M059J (cell line): ENCODE measurements around the gene COMMD3. TPM values are rescaled to one million over a fixed set of nuclear protein-coding genes. Genes with fewer than 3 reads are reported as not detected.

Experiments used
- DNase-seq: peaks from one replicate; pipeline ENCODE4 v3.0.0-alpha.2; 2012; ENCODE audit warnings: low read depth
- total RNA-seq: library from RNA; depleted of rRNA; stranded (reverse); fragments of >200 nt; shearing (Covaris generic); gene quantifications from 2 replicates; pipeline ENCODE4 v1.2.3, GENCODE V29; 2014; rRNA removed

COMMD3 gene
- total RNA-seq, 1 experiment from 2014 or later = 26.8 TPM

DNA sequence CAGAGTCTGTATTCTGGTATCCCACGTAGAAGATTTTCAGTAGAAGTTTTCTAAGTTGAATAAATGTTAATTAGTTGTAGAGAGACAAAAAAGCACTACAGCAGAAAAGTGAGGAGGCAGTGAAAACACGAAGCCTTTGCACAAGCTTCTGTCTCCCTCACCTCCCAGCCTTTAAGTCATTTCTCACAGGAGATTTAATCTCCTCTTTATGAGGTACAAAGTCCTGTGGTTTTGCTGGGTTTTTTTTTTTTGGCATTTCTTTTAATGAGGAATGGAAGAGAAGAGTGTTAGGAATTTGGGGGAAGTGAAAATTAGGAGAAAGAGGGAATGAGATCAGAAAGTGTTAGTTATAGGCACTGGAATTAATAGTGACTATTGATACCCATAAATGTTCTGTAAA is 50.6 kb downstream of the COMMD3 start:
- no peak for DNase-seq

GRCh38 chr10:22367471-22367870 is 51.3 kb downstream of the COMMD3 start:
- DNase-seq = no peak

DNA sequence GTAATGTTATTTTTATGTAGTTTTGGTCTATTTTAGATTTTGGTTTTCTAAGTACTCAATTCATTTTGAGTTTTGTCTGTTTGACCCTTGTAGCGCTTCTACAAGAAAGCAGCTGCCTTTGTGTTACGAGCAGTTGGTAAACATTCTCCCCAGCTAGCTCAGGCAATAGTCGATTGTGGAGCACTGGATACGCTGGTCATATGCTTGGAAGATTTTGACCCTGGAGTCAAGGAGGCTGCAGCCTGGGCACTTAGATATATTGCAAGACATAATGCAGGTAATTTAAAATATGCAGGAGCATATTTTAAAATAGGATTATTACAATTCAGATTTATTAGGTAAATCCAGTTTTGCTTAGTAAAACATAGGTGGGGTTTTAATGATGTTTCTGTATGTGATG is 52.2 kb downstream of the COMMD3 start:
- DNase-seq = no peak

- no peak for DNase-seq
Measured at GRCh38 chr10:22368981-22369380, 52.8 kb downstream of the COMMD3 start.

DNA sequence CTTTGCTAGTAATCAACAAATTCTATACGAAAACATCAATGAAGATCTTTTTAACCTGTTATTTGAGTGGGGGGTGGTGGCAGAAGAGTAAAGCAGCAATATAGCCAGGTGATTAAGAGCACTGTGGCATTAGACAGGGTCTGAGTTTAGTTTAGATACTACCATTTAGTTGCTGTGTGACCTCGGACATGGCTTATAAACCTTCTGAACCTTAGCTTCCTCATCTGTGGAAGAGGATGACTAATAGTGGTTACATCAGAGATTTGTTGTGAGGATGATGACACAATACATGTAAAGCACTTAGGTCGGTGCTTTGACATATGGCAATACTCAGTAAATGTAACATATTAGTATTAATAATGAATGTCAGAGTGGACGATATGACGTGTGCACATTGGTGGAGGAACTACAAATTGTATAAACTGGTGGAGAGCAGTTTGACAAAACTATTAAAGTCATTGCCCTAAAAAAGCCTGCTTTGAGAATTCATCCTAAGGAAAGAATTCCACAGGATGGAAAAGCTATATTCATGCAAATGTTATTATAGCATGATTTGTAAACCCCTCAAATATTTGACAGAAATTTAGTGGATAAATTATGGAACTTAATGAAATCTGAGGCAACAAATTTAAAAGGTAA is 53.4 kb downstream of the COMMD3 start:
- peak; percentile 2 for DNase-seq

Other genes with a start within 250 kb of the COMMD3 start
- gene EBLN1, start 98.4 kb upstream of the COMMD3 start, total RNA-seq = 0.17 TPM in 1 of 2 replicates, not detected in the other
- 34.2 and 34.4 TPM in 2 replicates for gene BMI1, start 4.7 kb downstream of the COMMD3 start, total RNA-seq
- 0.02 and 1.4 TPM in 2 replicates for gene SPAG6, start 29.1 kb downstream of the COMMD3 start, total RNA-seq